SK-N-SH treated with all-trans-retinoic acid at 6 μM for 48 hours (cell line): ENCODE results near the gene RPP38.

Experiments
- CSDC2 ChIP-seq: fragments of 250-450 bp; sonication (Bioruptor Pico); IDR thresholded peaks from 2 replicates; pipeline ENCODE4 v1.5.0; 2020; ENCODE audit warnings: mild to moderate bottlenecking, moderate library complexity
- ZNF565 ChIP-seq: fragments of 450-650 bp; formaldehyde crosslinking; conservative IDR thresholded peaks from 2 replicates; pipeline ENCODE4 v1.5.0; 2020; ENCODE audit warnings: low read depth, mild to moderate bottlenecking, moderate library complexity

- TF ChIP-seq CSDC2 (CRISPR knock-in tag) (no peak), ZNF565 (CRISPR knock-in tag) (no peak)
These were observed 49.2 kb downstream of the RPP38 start for GRCh38 chr10:15146366-15146765.
